ENCODE data around the gene DMAC2L.

Gene DMAC2L

GRCh38 chr14:50343434-50343833 lies 31.3 kb downstream of the DMAC2L start:
- no peaks in the 10 kb centered on the region for H3K79me2 ChIP-seq (ENCODE audit: insufficient read depth, low read length)
- H3K27me3 ChIP-seq (ENCODE audit: insufficient read depth, low read length, poor library complexity, severe bottlenecking): no peaks in the 10 kb centered on the region
- no peak overlapping the region for H3K4me3 ChIP-seq (ENCODE audit: low read length, poor library complexity, severe bottlenecking)
- H3K9me2 ChIP-seq (replicated peaks; ENCODE audit: low read depth, low read length): no peaks in the 10 kb centered on the region
- H3K4me2 ChIP-seq (ENCODE audit: low read depth, low read length, poor library complexity, severe bottlenecking): peak overlapping the region; percentile 21
- no peaks in the 10 kb centered on the region for H4K20me1 ChIP-seq (ENCODE audit: insufficient read depth, low read length, poor library complexity, severe bottlenecking)
- no peak overlapping the region for H2AFZ ChIP-seq (ENCODE audit: low read length)
- H3K4me1 ChIP-seq (ENCODE audit: insufficient read depth, low read length, poor library complexity, severe bottlenecking): peaks cover 23% of the 10 kb centered on the region
- no peaks in the 10 kb centered on the region for H3F3A ChIP-seq (ENCODE audit: low read depth)
- H3K9ac ChIP-seq (ENCODE audit: low read depth, low read length, poor library complexity, severe bottlenecking): no peak overlapping the region
- H3K9me3 ChIP-seq (ENCODE audit: insufficient read depth, low read depth, low read length): no peaks in the 10 kb centered on the region
- no peak for TF ChIP-seq CTCF (conservative IDR thresholded peaks at IDR 0.05; ENCODE audit: low read length)
- no peak for TF ChIP-seq EZH2phosphoT487 (IDR thresholded peaks at IDR 0.05; ENCODE audit: borderline replicate concordance)
- no peaks in the 10 kb centered on the region for H3K36me3 ChIP-seq (ENCODE audit: insufficient read depth, low read length)

GRCh38 chr14:50344116-50344775 lies 32.1 kb downstream of the DMAC2L start:
- TF ChIP-seq EZH2phosphoT487 (IDR thresholded peaks at IDR 0.05; ENCODE audit: borderline replicate concordance) (no peak), CTCF (conservative IDR thresholded peaks at IDR 0.05; ENCODE audit: low read length) (no peak)
- Histone ChIP-seq H3K9me3 (ENCODE audit: insufficient read depth, low read depth, low read length) (no peaks in the 10 kb centered on the region), H3K36me3 (ENCODE audit: insufficient read depth, low read length) (no peaks in the 10 kb centered on the region)

GRCh38 chr14:50344876-50345563 lies 32.9 kb downstream of the DMAC2L start:
- no peak overlapping the region for H3K4me2 ChIP-seq (ENCODE audit: low read depth, low read length, poor library complexity, severe bottlenecking)
- no peak overlapping the region for H2AFZ ChIP-seq (ENCODE audit: low read length)
- H3F3A ChIP-seq (ENCODE audit: low read depth): no peaks in the 10 kb centered on the region
- H3K9me3 ChIP-seq (ENCODE audit: insufficient read depth, low read depth, low read length): no peaks in the 10 kb centered on the region
- no peak overlapping the region for H3K4me3 ChIP-seq (ENCODE audit: low read length, poor library complexity, severe bottlenecking)
- no peaks in the 10 kb centered on the region for H3K9me2 ChIP-seq (replicated peaks; ENCODE audit: low read depth, low read length)
- H3K4me1 ChIP-seq (ENCODE audit: insufficient read depth, low read length, poor library complexity, severe bottlenecking): peaks cover 23% of the 10 kb centered on the region
- no peaks in the 10 kb centered on the region for H3K79me2 ChIP-seq (ENCODE audit: insufficient read depth, low read length)
- no peaks in the 10 kb centered on the region for H3K27me3 ChIP-seq (ENCODE audit: insufficient read depth, low read length, poor library complexity, severe bottlenecking)
- H3K36me3 ChIP-seq (ENCODE audit: insufficient read depth, low read length): no peaks in the 10 kb centered on the region
- TF ChIP-seq CTCF (conservative IDR thresholded peaks at IDR 0.05; ENCODE audit: low read length) (no peak), EZH2phosphoT487 (IDR thresholded peaks at IDR 0.05; ENCODE audit: borderline replicate concordance) (no peak)
- no peaks in the 10 kb centered on the region for H4K20me1 ChIP-seq (ENCODE audit: insufficient read depth, low read length, poor library complexity, severe bottlenecking)
- H3K9ac ChIP-seq (ENCODE audit: low read depth, low read length, poor library complexity, severe bottlenecking): no peak overlapping the region

More at GRCh38 chr14:50344116-50344775, 32.1 kb downstream of the DMAC2L start:
- Histone ChIP-seq H3F3A (ENCODE audit: low read depth) (no peaks in the 10 kb centered on the region), H3K27me3 (ENCODE audit: insufficient read depth, low read length, poor library complexity, severe bottlenecking) (no peaks in the 10 kb centered on the region), H3K4me3 (ENCODE audit: low read length, poor library complexity, severe bottlenecking) (no peak overlapping the region), H3K4me2 (ENCODE audit: low read depth, low read length, poor library complexity, severe bottlenecking) (no peak overlapping the region), H4K20me1 (ENCODE audit: insufficient read depth, low read length, poor library complexity, severe bottlenecking) (no peaks in the 10 kb centered on the region), H3K4me1 (ENCODE audit: insufficient read depth, low read length, poor library complexity, severe bottlenecking) (peaks cover 23% of the 10 kb centered on the region), H3K9ac (ENCODE audit: low read depth, low read length, poor library complexity, severe bottlenecking) (no peak overlapping the region), H3K9me2 (replicated peaks; ENCODE audit: low read depth, low read length) (no peaks in the 10 kb centered on the region), H3K79me2 (ENCODE audit: insufficient read depth, low read length) (no peaks in the 10 kb centered on the region), H2AFZ (ENCODE audit: low read length) (no peak overlapping the region)
